ENCODE measurements around the gene RNF123.

The RNF123 gene

GRCh38 chr3:49733551-49733950, 44.2 kb downstream of the RNF123 start:
- TF ChIP-seq, protein P1, sequence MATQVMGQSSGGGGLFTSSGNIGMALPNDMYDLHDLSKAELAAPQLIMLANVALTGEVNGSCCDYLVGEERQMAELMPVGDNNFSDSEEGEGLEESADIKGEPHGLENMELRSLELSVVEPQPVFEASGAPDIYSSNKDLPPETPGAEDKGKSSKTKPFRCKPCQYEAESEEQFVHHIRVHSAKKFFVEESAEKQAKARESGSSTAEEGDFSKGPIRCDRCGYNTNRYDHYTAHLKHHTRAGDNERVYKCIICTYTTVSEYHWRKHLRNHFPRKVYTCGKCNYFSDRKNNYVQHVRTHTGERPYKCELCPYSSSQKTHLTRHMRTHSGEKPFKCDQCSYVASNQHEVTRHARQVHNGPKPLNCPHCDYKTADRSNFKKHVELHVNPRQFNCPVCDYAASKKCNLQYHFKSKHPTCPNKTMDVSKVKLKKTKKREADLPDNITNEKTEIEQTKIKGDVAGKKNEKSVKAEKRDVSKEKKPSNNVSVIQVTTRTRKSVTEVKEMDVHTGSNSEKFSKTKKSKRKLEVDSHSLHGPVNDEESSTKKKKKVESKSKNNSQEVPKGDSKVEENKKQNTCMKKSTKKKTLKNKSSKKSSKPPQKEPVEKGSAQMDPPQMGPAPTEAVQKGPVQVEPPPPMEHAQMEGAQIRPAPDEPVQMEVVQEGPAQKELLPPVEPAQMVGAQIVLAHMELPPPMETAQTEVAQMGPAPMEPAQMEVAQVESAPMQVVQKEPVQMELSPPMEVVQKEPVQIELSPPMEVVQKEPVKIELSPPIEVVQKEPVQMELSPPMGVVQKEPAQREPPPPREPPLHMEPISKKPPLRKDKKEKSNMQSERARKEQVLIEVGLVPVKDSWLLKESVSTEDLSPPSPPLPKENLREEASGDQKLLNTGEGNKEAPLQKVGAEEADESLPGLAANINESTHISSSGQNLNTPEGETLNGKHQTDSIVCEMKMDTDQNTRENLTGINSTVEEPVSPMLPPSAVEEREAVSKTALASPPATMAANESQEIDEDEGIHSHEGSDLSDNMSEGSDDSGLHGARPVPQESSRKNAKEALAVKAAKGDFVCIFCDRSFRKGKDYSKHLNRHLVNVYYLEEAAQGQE (IDR thresholded peaks at IDR 0.05; ENCODE audit: insufficient read depth in 1 of 2, low read depth in 2 of 2, low read length in 2 of 2), result no peak
- no peak for TF ChIP-seq FOXP2 (optimal IDR thresholded peaks at IDR 0.05; ENCODE audit: borderline replicate concordance, extremely low read depth, extremely low read length, insufficient read depth)
- TF ChIP-seq POLR2AphosphoS5 (IDR thresholded peaks at IDR 0.05; ENCODE audit: low read depth, low read length), result no peak
- no peak for TF ChIP-seq TAF1 (IDR thresholded peaks at IDR 0.05; ENCODE audit: borderline replicate concordance, insufficient read depth, low read length)
- TF ChIP-seq SIN3A (IDR thresholded peaks at IDR 0.05; ENCODE audit: borderline replicate concordance, insufficient read depth, low read length), result no peak

GRCh38 chr3:49734752-49735151, 45.4 kb downstream of the RNF123 start:
- no peak for TF ChIP-seq FOXP2 (optimal IDR thresholded peaks at IDR 0.05; ENCODE audit: borderline replicate concordance, extremely low read depth, extremely low read length, insufficient read depth)
- TF ChIP-seq, protein P1 (IDR thresholded peaks at IDR 0.05; ENCODE audit: insufficient read depth in 1 of 2, low read depth in 2 of 2, low read length in 2 of 2), result no peak
- no peak for TF ChIP-seq SIN3A (IDR thresholded peaks at IDR 0.05; ENCODE audit: borderline replicate concordance, insufficient read depth, low read length)
- TF ChIP-seq TAF1 (IDR thresholded peaks at IDR 0.05; ENCODE audit: borderline replicate concordance, insufficient read depth, low read length), result no peak
- TF ChIP-seq POLR2AphosphoS5 (IDR thresholded peaks at IDR 0.05; ENCODE audit: low read depth, low read length), result no peak

DNA sequence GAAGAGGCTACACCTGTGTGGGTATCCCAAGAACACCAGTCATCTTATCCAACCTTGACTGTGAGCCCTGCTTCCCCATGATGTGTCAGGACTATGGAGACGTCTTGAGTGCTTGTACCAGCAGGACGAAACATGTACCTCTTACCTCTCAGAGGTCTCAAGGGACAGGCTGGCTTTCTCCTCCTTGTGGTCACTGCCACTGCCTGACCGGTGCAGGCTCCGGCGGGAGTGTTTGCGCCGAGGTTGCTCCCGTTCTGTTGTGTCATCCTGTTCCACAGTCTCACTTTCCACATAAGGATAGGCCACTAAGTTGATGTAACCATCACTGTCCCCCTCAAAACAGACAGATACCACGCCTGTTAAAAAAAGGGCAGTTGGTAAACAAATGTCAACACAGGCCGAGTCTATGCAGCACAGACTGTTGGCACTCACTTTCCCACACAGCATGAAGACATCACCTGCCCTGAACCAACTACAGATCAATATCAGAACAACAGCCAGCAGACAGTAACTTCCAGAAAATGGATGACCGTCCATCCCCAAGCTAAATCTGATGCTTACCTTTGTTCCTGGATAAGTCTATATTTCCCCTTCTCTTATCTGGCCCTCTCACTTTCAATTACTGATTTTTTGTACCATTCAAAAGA, 48.8 kb downstream of the RNF123 start:
- TF ChIP-seq TAF1 (IDR thresholded peaks at IDR 0.05; ENCODE audit: borderline replicate concordance, insufficient read depth, low read length) (no peak), SIN3A (IDR thresholded peaks at IDR 0.05; ENCODE audit: borderline replicate concordance, insufficient read depth, low read length) (no peak), FOXP2 (optimal IDR thresholded peaks at IDR 0.05; ENCODE audit: borderline replicate concordance, extremely low read depth, extremely low read length, insufficient read depth) (no peak), POLR2AphosphoS5 (IDR thresholded peaks at IDR 0.05; ENCODE audit: low read depth, low read length) (no peak)
- TF ChIP-seq, protein P1 (IDR thresholded peaks at IDR 0.05; ENCODE audit: insufficient read depth in 1 of 2, low read depth in 2 of 2, low read length in 2 of 2), result no peak

GRCh38 chr3:49740427-49740826, 51.1 kb downstream of the RNF123 start:
- TF ChIP-seq SIN3A (IDR thresholded peaks at IDR 0.05; ENCODE audit: borderline replicate concordance, insufficient read depth, low read length), result no peak
- TF ChIP-seq, protein P1 (IDR thresholded peaks at IDR 0.05; ENCODE audit: insufficient read depth in 1 of 2, low read depth in 2 of 2, low read length in 2 of 2), result no peak
- no peak for TF ChIP-seq TAF1 (IDR thresholded peaks at IDR 0.05; ENCODE audit: borderline replicate concordance, insufficient read depth, low read length)
- TF ChIP-seq POLR2AphosphoS5 (IDR thresholded peaks at IDR 0.05; ENCODE audit: low read depth, low read length), result no peak
- TF ChIP-seq FOXP2 (optimal IDR thresholded peaks at IDR 0.05; ENCODE audit: borderline replicate concordance, extremely low read depth, extremely low read length, insufficient read depth), result no peak

Measured in PFSK-1 (cell line).